Natural killer cell (primary cell): ENCODE measurements around the gene HMCN1. TPM values are rescaled to one million over a fixed set of nuclear protein-coding genes. Genes with fewer than 3 reads are reported as not detected.

Experiments used
- ATAC-seq, 3 donors: fragments of 150-1000 bp in 2 of 3; fragments of 200-7000 bp in 1 of 3; cut with Tn5 transposase; 1 replicate in 1 of 3; 2 replicates in 2 of 3; pipeline ENCODE4 v1.10.0; 2021; ENCODE audit warnings: mild to moderate bottlenecking in 2 of 3, moderate library complexity in 2 of 3
- DNase-seq, 2 donors: peaks; one replicate each; pipeline versions ENCODE4 v3.0.0 to v3.0.0-alpha.2; 2013 to 2021; ENCODE audit warnings: mixed read lengths in 1 of 2
- H3K27ac ChIP-seq: one replicate; pipeline ENCODE4 v1.5.1; 2013; ENCODE audit warnings: mild to moderate bottlenecking, low read length
- H3K27me3 ChIP-seq: one replicate; pipeline ENCODE4 v1.6.1; 2013; ENCODE audit warnings: low read length; ENCODE audit not compliant: control insufficient read depth, insufficient read depth
- H3K36me3 ChIP-seq: one replicate; pipeline ENCODE4 v1.6.1; 2013; ENCODE audit warnings: low read length; ENCODE audit not compliant: control insufficient read depth, insufficient read depth
- H3K4me1 ChIP-seq: one replicate; pipeline ENCODE4 v1.6.1; 2013; ENCODE audit warnings: low read length; ENCODE audit not compliant: control insufficient read depth, insufficient read depth
- H3K4me3 ChIP-seq: one replicate; pipeline ENCODE4 v1.5.1; 2013; ENCODE audit warnings: low read length
- H3K9me3 ChIP-seq: one replicate; pipeline ENCODE4 v1.6.1; 2013; ENCODE audit warnings: low read length; ENCODE audit not compliant: control insufficient read depth, insufficient read depth
- H3K27ac Mint-ChIP-seq, 2 donors: one replicate each; pipeline ENCODE4 v1.8.0; 2022; ENCODE audit warnings: mild to moderate bottlenecking in 2 of 2, mixed read lengths in 2 of 2, moderate library complexity in 1 of 2
- H3K27me3 Mint-ChIP-seq, 2 donors: one replicate each; pipeline ENCODE4 v1.8.0; 2022; ENCODE audit warnings: low read depth in 2 of 2, mixed read lengths in 2 of 2
- H3K36me3 Mint-ChIP-seq: one replicate; pipeline ENCODE4 v1.8.0; 2022; ENCODE audit warnings: mixed read lengths
- H3K4me1 Mint-ChIP-seq, 2 donors: one replicate each; pipeline ENCODE4 v1.8.0; 2022; ENCODE audit warnings: mixed read lengths in 2 of 2
- H3K4me3 Mint-ChIP-seq: one replicate; pipeline ENCODE4 v1.8.0; 2022; ENCODE audit warnings: mild to moderate bottlenecking, moderate library complexity, mixed read lengths
- H3K9me3 Mint-ChIP-seq, 2 donors: one replicate each; pipeline ENCODE4 v1.8.0; 2022; ENCODE audit warnings: mixed read lengths in 2 of 2
- WGBS: methylation state at CpG from one replicate; pipeline ENCODE4 v1.1.7; 2013; ENCODE audit warnings: missing lambda C conversion rate; ENCODE audit not compliant: insufficient coverage; 5-methylcytosine and 5-hydroxymethylcytosine counted together
- intact Hi-C: fragments of 100-400 bp; cut with micrococcal nuclease; formaldehyde crosslinking; loops from one replicate; pipeline ENCODE4 v1.14.2; 2022
- total RNA-seq, 4 donors: library from RNA; stranded (reverse); fragments of 120-200 nt in 1 of 4; gene quantifications; one replicate each; pipeline versions ENCODE4 v1.2.3 to v1.2.4, GENCODE V29; 2013 to 2022
- TF ChIP-seq, protein P1 (sequence below): fragments of 200-600 bp; IDR thresholded peaks from one replicate; pipeline ENCODE4 v1.8.0; 2022; ENCODE audit warnings: antibody characterized with exemption

HMCN1 gene
- total RNA-seq, 3 donors from 2014 or later (not counting 1 experiment from before 2014, with no cell fraction given) = 0.02 to 0.45 (median 0.39) TPM

DNA sequence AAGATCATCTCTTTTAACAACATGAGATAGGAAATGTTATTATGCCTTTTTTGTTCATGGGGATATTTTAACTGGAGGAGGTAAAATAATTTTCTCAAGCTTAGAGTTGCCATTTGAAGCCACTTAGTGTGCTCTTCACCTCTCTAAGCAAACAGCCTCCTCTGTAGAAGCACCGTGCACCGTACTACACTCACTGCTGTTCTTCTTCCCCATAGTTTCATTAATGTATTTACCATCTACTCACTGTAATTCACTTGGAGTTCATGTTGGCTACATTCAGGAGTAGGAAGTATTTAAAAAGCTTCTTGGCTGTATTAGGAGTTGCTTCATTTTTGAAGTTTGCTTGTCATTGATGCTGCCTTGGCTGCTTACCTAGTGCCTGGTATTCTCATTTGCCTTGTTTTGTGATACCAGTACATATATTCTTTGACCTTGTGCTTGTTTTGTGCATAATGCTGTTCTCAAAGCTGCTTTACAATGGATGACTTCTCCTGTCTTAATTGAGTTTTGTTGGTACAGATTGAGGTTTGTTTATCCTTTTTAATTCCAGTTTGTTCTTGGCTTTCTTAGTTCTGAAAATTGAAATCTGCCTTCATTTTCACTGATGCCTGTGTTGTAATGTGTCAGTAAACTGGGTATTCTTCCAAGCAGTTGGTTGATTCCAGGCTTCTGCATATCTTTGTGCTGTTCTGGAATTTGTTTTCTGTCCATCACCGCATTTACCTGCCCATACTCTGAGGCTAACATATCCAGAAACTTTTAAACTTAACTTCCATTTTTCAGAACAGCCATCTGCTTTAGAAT lies 240.4 kb downstream of the HMCN1 start:
- no peak for DNase-seq
- H3K36me3 ChIP-seq = no peaks in the 10 kb centered on the region
- WGBS = 87% methylated on average over 1 of the region's 3 CpGs
- no peaks in the 10 kb centered on the region for H3K4me1 ChIP-seq
- no peaks in the 10 kb centered on the region for H3K27me3 Mint-ChIP-seq
- H3K4me3 ChIP-seq = no peak overlapping the region
- H3K9me3 ChIP-seq = no peaks in the 10 kb centered on the region
- H3K9me3 Mint-ChIP-seq = peaks cover 0 to 7% of the 10 kb centered on the region in 2 donors
- no peak overlapping the region for H3K4me3 Mint-ChIP-seq
- no peak for ATAC-seq
- no peaks in the 10 kb centered on the region for H3K27me3 ChIP-seq
- H3K27ac Mint-ChIP-seq = no peak overlapping the region
- H3K27ac ChIP-seq = no peak overlapping the region
- no peaks in the 10 kb centered on the region for H3K4me1 Mint-ChIP-seq
- intact Hi-C loops = no loop called here
- TF ChIP-seq, protein P1, sequence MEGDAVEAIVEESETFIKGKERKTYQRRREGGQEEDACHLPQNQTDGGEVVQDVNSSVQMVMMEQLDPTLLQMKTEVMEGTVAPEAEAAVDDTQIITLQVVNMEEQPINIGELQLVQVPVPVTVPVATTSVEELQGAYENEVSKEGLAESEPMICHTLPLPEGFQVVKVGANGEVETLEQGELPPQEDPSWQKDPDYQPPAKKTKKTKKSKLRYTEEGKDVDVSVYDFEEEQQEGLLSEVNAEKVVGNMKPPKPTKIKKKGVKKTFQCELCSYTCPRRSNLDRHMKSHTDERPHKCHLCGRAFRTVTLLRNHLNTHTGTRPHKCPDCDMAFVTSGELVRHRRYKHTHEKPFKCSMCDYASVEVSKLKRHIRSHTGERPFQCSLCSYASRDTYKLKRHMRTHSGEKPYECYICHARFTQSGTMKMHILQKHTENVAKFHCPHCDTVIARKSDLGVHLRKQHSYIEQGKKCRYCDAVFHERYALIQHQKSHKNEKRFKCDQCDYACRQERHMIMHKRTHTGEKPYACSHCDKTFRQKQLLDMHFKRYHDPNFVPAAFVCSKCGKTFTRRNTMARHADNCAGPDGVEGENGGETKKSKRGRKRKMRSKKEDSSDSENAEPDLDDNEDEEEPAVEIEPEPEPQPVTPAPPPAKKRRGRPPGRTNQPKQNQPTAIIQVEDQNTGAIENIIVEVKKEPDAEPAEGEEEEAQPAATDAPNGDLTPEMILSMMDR = no peak
- H3K36me3 Mint-ChIP-seq = no peaks in the 10 kb centered on the region

DNA sequence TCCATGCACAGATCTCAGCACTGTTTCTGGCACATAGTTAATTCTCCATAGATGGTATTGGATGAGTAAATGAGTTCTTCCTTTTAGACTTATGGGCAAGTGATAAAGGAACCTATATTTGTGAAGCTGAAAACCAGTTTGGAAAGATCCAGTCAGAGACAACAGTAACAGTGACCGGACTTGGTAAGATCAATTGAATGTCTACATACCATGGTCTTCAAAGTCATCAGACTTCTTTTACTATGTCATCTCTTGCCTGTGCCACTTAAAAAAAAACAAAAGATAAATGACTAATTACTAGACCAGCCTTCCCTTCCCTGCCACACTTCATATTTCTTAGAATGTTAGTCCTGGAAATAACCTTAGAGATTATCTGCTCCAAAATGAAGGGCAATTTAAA lies 246.7 kb downstream of the HMCN1 start:
- TF ChIP-seq, protein P1 = no peak
- no peaks in the 10 kb centered on the region for H3K4me1 ChIP-seq
- no peaks in the 10 kb centered on the region for H3K36me3 Mint-ChIP-seq
- intact Hi-C loops = no loop called here
- no peak overlapping the region for H3K4me3 Mint-ChIP-seq
- ATAC-seq (no peak), DNase-seq (no peak)
- no peak overlapping the region for H3K4me3 ChIP-seq
- H3K36me3 ChIP-seq = no peaks in the 10 kb centered on the region
- no peak overlapping the region for H3K27ac ChIP-seq
- no peaks in the 10 kb centered on the region for H3K9me3 ChIP-seq
- no peaks in the 10 kb centered on the region for H3K27me3 ChIP-seq
- WGBS = 88% methylated on average over 1 of the region's 1 CpG
- H3K9me3 Mint-ChIP-seq = peaks cover 0 to 6% of the 10 kb centered on the region in 2 donors
- H3K4me1 Mint-ChIP-seq = no peaks in the 10 kb centered on the region
- H3K27ac Mint-ChIP-seq = no peak overlapping the region
- no peaks in the 10 kb centered on the region for H3K27me3 Mint-ChIP-seq

- peaks cover 0 to 3% of the 10 kb centered on the region in 2 donors for H3K9me3 Mint-ChIP-seq
- no peak for ATAC-seq
- WGBS = 84% methylated on average over 3 of the region's 4 CpGs
- H3K36me3 ChIP-seq = no peaks in the 10 kb centered on the region
- intact Hi-C loops = no loop called here
- no peaks in the 10 kb centered on the region for H3K36me3 Mint-ChIP-seq
- H3K4me1 Mint-ChIP-seq = peaks cover 0 to 6% of the 10 kb centered on the region in 2 donors
- DNase-seq = no peak
- no peak overlapping the region for H3K4me3 Mint-ChIP-seq
- no peak overlapping the region for H3K27ac ChIP-seq
- H3K9me3 ChIP-seq = no peaks in the 10 kb centered on the region
- no peaks in the 10 kb centered on the region for H3K27me3 ChIP-seq
- no peaks in the 10 kb centered on the region for H3K4me1 ChIP-seq
- no peak overlapping the region for H3K27ac Mint-ChIP-seq
- TF ChIP-seq, protein P1 = no peak
- H3K4me3 ChIP-seq = no peak overlapping the region
- H3K27me3 Mint-ChIP-seq = no peaks in the 10 kb centered on the region
Observed at GRCh38 chr1:185984113-185984836, 250.1 kb downstream of the HMCN1 start.
